Stimulated activated CD8-positive, alpha-beta memory T cell treated with anti-CD3 and anti-CD28 coated beads, Interleukin-4, amount 100 ng/mL, for 4 hours (primary cell): ENCODE results near the gene RXRA.

Experiments used
- DNase-seq, 2 donors: peaks; one replicate each; pipeline ENCODE4 v3.0.0-alpha.2; 2020; ENCODE audit warnings: low read depth in 2 of 2, low spot score in 1 of 2

Gene RXRA

DNA sequence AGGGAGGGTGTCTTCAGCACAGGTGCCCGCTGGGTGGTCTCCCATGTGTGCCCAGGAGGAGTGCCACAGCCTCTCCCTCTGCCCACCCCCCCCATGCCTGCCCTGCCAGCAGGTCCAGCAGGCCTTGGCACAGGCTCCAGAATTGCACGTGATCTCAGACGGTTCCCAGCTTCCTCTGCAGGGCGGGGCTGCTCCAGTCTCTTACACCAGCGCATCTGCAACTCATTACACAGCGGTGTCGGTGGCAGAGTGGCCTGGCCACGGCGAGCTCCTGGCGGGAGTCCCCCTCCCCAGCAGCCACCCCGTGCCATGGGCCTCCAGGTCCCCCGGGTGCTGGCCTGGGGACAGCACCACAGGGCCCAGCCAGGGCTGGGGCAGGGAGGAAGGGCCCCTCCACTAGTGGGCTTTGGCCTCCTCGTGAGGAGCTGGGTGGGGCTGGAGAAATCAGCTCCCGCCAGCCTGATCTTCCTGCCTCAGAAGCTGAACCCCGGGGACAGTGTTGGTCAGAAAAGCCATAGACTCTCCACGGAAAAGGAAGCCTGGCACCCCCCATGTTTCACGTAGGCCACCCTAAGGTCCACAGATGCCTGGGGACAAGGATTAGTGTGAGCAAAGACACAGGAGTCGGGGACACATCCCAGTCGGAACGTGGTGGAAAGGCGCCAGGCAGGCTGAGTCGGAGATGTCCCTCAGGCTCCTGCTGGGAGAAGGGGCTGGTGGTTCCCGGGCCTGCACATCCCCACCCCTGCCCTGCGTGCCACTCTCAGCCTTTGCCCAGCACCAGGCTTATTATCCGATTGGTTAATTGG, 40.2 kb downstream of the RXRA start:
- no peak for DNase-seq

GRCh38 chr9:134367061-134367460, 40.8 kb downstream of the RXRA start:
- no peak for DNase-seq

GRCh38 chr9:134367791-134368490, 41.7 kb downstream of the RXRA start:
- no peak for DNase-seq

- no peak for DNase-seq
These were observed 42.3 kb downstream of the RXRA start for GRCh38 chr9:134368571-134368970.

GRCh38 chr9:134369416-134370212, 43.4 kb downstream of the RXRA start:
- no peak for DNase-seq

DNA sequence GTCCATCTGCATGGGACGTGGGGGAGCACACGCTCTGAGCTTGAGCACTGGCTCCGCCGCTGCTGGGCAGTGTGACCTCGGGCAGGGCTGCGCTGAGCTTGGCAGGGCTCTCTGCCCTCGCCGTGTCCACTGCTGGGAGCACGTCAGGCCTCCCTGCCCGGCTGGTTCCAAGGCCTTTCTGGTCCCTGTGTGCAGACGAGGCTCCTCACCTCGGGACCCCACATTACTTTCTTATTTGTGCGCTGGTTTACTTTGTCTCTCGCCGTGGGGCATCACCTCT, 43.9 kb downstream of the RXRA start:
- DNase-seq, result no peak

DNA sequence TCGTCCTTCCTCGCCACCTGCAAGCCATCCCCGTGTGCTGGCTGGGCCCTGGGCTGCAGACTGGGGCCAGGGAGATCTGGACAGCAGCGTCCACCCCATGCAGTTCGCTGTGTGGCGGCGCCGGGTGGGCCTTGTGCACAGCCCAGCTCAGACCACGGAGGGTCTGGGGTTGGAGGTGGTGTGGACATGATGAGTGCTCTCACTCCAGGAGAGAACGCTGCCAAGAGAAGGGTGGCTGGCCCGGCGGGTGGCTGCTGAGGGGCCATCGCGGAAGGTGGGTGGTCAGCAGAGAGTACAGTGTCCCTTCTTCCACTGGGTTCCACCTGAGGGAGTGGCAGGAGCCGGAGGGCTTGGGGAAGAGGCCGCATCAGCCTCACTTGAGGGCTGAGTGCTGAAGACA, 44.4 kb downstream of the RXRA start:
- no peak for DNase-seq

DNA sequence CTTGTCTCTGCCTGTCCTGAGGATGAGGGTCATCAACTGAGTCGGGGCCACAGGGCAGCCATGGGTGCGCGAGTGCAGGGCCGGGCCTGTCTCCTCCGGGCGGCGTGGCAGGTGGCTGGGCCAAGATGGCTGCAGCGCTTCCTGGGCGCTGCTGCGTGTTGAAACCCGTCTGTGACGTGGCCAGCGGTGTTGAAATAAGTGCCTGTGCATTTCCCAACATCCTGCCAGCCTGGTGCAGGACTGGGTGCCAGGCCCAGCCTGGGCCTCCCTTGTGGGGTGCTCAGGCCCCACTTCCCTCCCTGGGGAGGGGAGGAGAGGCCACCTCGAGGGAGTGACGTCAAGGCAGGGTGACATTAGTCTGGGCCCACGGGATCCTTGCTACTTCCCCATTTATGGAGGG, 45.5 kb downstream of the RXRA start:
- no peak for DNase-seq

GRCh38 chr9:134372581-134373267, 46.5 kb downstream of the RXRA start:
- DNase-seq, result no peak

DNA sequence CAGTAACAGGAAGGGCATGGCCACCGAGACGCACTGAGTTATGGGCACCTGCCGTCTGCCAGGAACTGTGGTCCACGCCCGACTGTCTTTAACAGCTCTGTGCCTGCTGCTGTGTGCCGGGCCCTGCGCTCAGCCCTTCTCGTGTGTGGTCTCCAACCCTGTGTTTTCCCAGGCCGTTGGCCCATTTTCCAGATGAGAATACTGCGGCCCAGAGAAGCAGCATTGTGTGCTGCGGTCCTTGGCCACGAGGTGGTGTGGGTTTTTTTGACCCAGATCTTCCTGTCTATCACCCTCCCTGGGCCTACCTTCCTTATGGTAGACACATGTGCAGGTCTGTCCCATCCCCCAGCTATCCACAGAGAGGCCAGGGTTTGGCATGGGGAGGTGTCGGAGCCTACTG, 47.0 kb downstream of the RXRA start:
- no peak for DNase-seq

GRCh38 chr9:134373953-134374300, 47.7 kb downstream of the RXRA start:
- DNase-seq, result no peak

GRCh38 chr9:134374301-134375010, 48.2 kb downstream of the RXRA start:
- DNase-seq, result no peak

GRCh38 chr9:134375011-134375390, 48.7 kb downstream of the RXRA start:
- DNase-seq, result no peak

DNA sequence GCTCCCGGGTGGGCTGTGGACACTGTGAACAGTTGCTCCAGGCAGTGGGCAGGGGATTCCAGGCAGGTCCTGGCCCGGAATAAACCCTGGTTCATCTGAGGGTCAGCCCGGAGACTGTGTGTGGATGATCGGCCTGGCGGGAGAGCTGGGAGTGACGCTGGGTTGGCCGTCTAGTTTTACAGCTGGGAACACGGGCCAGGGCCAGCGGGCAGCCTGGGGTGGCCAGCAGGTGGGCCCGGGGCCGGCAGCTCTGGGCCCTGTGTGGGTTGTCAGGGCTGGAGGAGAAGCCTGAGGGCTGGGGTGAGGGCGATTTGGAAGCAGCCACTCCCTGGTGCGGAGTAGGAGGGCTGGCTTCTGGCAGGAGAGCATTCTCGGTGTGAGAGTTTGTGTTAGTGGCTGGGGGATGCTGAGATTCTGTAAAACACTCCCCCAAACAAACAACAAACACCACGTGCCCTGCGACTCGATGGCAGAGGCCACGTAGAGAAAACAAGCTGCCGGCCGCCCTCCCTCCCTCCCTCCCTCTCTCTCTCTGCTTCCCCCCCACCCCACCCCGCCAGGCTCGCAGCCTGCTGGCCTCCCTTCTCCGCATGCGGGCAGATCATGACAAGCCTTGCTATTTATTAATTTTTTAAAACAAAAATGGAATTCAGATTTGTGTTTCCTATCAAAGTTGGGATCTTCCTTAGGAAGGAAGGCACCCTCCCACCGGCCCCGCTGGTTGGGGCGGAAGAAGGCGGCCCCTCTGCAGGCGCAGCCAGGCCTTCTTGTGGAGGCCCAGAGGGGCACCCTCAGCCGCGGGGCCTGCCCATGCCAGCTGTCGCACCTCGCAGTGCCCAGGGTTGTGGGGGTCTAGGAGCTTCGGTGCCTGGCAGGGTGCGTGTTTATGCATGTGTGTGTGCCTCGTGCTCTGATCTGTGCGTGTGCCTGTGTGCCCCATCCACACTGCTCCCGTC, 49.5 kb downstream of the RXRA start:
- DNase-seq, result no peak

GRCh38 chr9:134376386-134377142, 50.3 kb downstream of the RXRA start:
- no peak for DNase-seq

DNA sequence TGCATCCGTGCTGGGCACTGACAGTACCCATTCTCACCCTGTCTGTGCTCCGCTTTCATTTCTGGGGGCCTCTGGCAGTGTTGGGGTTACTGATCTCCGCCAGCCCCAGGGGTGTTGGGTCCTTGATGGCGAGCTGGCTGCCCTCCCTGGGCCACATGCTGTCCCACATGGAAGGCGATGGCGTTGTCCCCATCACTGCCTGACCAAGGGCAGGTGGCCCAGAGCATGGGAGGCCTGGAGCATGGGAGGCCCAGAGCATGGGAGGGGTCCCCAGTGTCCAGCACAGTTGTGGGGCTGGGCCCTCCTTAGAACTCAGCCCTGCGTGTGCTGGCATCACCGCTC, 50.9 kb downstream of the RXRA start:
- DNase-seq, result no peak

DNA sequence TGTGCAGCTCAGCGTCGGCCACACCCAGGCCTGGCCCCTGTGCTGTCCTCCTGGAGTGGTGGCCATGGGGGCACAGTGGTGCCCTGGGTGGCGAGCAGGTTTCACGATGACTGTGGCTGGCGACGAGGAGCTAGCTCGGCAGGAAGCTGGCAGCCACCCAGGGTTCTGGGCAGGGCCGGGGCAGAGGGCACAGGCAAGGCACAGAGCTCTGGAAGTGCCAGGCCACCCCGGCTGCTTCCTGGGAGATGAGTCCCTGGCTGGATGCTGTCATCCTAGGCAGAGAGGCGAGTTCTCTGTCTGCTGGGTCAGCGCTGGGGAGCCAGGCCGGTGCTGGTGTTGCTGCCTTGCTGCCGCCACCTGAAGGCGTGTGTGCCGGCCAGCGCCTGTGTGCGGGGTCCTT, 51.7 kb downstream of the RXRA start:
- DNase-seq, result no peak

DNA sequence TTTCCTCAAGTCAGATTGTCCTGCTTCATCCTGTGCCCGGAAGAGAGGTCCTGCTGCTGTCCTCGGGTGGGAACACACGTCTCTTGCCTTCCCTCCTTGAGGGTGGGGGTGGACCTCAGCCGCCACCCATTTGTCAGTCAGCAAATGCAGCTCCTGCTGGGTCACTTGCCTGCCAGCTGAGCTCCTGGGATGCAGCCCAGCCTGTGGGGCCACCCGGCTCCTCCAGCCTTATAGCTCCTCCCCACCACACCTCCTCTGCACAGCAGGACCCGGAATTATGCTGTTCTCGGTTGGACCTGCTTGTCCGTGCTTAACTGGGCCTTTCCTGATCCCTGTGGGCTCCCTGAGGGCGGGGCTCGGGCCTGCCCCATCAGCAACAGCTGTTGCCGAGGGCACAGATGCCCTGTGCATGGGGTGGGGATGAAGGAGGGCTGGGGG, 52.7 kb downstream of the RXRA start:
- DNase-seq, result no peak

DNA sequence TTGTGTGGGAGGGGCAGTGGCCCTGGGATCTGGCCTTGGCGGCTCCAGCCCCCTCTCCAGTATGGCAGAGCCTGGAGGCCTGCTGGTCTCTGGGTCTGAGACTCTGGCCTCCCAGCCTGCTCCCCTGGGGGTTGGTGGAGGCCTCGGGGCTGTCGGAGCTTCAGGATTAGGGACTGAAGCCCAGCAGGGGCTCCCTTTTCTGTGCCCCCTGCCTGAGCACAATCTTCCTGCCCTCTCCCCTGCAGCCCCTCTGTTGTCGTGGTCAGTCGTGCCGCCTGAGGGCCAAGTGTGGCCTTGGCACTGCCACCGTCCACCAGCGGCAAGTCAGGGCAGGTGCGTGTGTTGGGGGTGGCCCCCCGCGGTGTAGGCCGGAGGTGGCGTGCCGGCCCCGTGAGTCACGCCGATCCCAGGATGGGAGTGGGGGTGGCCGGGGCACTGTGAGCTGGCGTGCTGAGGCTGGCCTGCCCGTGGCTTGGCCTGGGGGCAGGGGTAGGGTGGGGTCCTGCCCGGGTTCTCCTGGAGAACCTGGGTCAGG, 53.6 kb downstream of the RXRA start:
- no peak for DNase-seq
